Measurements from ENCODE around the gene COQ8B.
A peak's percentile ranks its signal among the peaks of the same experiment; 100 is the strongest.
"Not testable (repeated sequence)": the region's sequence is repeated elsewhere in the genome, so short reads cannot be mapped to it uniquely, and the experiment has no call there.

The COQ8B gene

DNA sequence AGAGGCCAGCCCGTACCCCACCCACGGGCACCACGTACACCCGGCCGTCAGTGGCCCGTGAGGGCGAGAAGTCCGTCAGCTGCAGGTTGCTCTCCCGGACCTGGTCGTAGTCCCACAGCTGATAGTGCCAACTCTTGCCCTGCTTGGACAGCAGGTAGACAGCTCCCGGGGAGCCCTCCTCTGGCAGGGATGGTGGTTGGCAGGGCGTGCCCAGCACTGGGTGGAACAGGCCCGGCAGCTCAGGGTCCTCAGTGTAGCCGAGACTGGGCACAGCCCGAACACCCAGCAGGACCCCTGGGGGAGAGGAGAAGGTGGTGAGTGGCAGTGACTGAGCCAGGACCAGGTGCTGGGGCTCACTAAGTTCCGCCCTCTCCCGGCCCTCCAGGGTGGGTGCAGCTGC is 25.8 kb upstream of the COQ8B start:
- no peak for DNase-seq (ENCODE audit: low spot score)

DNA sequence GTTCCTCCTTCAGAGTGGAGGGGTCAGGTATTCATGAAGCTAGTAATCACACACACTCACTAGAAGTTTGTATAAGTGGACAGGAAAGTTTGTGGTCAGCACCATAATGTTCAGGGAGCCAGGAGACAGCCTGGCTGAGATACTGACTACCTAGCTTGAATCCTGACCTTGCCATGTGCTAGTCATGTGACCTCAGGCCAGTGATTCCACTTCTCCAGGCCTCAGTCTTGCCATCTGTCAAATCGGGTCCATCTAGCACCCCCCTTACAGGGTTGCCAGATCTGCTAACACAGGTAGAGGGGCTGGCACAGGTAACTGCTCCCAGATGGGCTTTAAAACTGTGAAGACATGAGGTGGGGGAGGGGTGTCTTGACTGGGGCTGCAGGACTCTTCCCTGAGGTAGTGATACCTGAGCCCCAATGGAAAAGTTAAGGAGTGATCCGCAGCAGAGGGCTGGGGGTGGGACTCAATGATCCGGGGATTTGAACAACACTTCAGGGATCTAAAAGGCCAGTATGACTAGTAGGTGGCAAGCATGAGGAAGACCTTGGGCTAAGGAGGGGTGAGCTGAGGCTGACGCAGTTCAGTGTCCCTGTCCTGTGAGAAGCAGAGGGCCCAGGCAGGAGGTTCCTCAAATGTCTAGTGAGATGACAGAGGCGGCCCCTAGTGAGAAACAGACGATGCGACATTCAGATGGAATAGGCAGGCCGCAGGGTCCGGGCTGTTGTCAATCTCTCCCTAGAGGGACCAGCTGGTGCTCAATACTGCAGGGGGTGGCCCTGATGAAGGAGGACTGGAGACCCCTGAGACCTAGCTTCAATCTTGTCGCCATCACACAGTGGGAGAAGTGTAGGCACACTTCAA is 25.1 kb upstream of the COQ8B start:
- DNase-seq (ENCODE audit: low spot score) = no peak

DNA sequence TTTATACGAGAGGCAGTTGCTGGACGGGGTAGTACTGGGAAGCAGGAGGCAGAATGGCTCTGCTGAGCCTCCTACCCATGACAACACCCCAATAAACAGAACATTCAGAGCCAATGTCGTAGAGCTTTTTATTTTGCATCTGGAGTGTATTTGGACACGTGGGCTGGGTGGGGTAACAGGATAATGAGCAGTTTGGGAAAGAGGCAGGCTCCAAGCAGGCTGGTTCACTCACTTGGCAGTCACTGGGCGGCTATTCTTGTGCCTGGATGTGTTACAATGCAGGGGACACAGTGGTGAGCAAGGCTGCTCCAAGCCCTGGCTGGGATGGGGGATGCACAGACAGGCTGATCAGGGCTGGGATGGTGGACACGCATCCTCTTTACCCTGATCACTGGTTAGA is 24.1 kb upstream of the COQ8B start:
- no peak for DNase-seq (ENCODE audit: low spot score)

DNA sequence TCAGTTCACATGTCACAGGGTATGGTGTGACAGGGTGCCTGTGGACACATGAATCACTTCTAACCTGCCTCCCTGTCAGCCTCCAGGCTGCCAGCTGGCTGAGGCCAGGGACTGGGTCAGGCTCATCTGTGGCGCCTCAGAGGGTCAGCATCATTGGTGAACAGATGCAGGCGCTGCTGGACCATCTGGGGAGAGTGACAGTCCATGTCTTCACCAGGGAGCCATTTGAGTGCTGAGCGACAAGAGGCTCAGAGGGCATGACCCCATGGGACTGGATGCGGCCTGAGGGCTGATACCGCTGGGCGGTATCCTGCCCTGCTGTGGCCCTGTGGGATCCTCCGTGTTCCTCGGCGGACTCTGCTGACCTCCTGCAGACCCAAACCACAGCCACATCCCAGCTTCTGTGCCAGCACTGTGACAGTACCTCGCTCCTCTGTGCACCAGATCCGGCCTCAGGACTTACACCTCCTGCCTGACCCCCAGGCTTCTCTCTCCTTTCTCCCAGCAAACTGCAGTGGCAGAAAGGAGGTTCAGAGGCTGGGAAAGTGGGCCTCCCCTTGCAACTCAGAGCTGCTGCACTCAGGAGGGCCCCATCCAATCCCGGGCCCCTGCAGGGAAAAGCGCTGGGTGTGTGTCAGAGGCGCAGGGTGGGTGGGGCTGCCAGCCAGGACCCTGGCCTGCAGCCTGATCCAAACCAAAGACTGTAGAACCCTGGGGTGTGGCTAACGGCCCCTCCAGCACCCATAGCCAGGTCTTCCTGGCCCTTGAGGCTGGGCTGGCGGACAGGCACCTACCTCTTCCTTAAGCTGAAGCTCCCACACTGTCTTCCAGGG is 23.4 kb upstream of the COQ8B start:
- no peak for DNase-seq (ENCODE audit: low spot score)

DNA sequence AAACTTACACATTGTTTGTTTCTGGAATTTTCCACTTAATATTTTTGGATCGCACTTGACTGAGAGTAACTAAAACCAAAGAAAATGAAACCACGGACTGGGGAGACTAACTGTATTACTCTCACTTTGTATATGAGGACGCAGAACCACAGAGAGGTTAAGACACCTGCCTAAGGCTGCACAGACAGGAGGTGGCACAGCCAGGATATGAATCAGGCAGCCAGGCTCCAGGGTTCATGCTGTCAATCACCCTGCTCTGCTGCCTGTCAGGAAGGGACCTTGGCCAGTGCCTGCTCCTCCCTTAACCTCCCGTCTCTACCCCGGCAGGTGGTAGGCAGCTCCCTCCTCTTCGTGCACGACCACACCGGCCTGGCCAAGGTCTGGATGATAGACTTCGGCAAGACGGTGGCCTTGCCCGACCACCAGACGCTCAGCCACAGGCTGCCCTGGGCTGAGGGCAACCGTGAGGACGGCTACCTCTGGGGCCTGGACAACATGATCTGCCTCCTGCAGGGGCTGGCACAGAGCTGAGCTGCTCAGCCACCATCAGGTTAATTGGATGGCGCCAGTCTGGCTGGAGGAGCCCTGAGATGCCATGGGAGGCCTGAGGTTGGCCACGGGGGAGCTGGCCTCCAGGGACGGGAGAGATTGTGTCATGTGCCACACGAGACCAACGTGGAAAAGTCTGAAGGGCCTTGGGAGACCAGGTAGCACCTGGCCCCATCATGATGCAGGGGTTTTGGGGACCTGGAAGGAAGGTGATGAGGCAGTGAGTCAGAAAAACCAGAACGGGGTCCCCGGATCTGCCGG is 22.5 kb upstream of the COQ8B start:
- DNase-seq (ENCODE audit: low spot score) = no peak

DNA sequence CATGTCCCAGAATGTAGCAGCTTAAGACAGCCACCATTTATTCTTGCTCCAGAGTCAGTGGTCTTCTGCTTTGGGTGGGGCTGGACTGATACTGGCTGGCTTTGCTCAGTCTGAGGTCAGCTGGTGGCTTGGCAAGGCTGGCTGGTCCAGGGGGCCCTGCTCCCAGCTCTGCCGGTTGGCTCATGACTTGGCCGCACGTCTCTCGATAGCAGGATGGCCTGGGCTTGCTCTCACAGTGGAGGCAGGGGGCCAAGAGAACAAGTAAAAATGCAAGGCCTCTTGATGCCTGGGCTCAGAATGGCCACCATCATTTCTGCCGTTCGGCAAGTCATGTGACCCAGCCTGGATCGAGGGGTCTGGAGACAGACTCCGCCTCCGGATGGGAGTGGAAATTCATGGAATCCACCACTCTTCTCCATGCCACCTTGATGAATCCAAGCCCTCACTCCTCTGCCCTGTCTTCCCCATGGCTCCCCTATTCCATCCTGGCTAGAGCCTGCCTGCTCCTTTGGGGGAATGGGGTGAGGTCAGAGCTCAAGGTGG is 20.5 kb upstream of the COQ8B start:
- no peak for DNase-seq (ENCODE audit: low spot score)

DNA sequence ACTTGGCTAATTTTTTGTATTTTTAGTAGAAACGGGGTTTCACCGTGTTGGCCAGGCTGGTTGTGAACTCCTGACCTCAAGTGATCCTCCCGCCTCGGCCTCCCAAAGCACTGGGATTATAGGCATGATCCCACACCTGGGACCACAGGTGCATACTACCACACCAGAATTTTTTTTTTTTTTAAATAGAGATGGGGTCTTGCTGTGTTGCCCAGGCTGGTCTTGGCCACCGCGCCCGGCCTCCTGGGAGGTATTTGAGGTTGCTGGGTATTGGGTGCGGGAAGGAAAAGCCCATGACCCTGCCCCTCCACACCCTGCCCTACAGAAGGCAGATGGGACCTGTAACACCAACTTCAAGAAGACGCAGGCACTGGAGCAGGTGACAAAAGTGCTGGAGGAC is 20.0 kb upstream of the COQ8B start:
- DNase-seq (ENCODE audit: low spot score) = no peak

DNA sequence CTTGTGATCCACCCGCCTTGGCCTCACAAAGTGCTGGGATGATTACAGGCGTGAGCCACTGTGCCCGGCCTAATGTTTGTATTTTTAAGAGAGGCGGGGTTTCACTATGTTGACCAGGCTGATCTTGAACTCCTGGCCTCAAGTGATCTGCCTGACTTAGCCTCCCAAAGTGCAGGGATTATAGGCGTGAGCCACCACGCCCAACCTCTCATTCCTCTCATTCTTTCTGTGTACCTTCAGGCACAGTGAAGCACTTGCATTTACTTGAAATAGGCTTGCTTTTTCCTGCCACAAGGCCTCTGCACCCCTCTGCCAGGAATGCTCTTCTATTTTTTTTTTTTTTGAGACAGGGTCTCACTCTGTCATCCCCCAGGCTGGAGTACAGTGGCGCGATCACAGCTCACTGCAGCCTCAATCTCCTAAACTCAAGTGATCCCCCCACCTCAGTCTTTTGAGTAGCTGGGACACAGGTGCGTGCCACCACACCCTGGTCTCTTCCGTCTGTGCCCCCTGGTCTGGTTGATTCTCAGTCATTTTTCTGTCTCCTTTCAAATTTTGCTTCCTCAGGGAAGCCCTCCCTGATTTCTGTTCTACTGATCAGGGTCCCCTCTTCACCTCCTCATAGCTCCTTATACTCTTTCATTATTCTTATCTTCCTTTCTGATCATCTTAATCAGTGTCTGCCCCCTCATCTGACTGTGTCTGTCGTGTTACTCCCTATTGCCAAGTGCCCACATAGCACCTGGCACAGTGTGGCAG is 18.5 kb upstream of the COQ8B start:
- no peak for DNase-seq (ENCODE audit: low spot score)

DNA sequence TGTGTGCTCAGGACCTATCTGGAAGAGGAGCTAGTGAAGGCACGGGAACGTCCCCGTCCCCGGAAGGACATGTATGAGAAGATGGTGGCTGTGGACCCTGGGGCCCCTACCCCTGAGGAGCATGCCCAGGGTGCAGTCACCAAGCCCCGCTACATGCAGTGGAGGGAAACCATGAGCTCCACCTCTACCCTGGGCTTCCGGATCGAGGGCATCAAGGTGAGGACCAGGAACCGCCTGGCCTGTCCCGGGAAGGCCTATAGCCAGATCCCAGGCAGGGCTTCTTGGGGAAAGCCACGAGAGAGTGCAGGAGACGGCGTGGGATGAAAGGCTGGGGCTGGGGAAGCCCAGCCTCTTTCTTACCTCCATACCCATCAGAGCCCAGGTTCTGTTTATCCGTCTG is 16.5 kb upstream of the COQ8B start:
- no peak for DNase-seq (ENCODE audit: low spot score)

DNA sequence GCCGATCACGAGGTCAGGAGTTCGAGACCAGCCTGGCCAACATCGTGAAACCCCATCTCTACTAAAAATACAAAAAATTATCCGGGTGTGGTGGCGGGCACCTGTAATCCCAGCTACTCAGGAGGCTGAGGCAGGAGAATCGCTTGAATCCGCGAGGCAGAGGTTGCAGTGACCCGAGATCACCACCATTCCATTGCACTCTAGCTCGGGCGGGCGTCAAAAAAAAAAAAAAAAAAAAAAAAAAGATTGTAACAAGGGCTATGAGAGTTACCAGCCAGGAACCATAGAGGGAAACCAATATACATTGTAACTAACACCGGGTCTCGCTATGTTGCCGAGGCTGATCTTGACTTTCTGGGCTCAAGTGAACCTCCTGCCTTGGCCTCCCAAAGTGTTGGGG is 15.6 kb upstream of the COQ8B start:
- DNase-seq (ENCODE audit: low spot score) = not testable (repeated sequence)

DNA sequence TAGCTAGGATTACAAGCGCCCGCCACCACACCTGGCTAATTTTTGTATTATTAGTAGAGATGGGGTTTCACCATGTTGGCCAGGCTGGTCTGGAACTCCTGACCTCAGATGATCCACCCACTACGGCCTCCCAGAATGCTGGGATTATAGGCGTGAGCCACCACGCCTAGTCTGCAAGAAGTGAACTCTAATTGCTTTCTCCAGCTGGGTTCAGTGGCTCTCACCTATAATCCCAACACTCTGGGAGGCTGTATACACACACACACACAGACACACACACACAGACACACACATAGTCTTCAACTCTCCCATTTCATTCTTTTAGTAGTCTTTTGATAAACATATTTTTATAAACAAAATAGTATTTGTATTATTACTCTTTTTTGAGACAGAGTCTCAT is 13.4 kb upstream of the COQ8B start:
- DNase-seq (ENCODE audit: low spot score) = not testable (repeated sequence)

DNA sequence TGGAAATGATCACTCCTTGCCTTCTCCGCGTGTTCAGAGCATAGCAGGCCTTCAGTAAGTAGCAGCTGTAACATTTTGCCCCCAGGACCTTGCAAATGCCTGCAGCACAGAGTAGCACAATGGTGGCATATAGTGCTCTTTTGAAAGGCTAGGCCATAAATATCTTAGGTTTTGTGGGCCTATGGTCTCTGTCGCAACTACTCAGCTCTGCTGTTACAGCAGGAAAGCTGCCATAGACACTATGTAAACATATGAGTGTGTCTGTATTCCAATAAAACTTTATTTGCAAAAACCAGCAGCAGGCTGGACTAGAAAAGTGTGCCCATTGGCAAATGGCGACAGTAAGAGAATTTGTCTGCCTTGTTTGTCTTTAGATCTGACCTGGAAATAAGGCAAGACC is 9.6 kb upstream of the COQ8B start:
- DNase-seq (ENCODE audit: low spot score) = no peak

DNA sequence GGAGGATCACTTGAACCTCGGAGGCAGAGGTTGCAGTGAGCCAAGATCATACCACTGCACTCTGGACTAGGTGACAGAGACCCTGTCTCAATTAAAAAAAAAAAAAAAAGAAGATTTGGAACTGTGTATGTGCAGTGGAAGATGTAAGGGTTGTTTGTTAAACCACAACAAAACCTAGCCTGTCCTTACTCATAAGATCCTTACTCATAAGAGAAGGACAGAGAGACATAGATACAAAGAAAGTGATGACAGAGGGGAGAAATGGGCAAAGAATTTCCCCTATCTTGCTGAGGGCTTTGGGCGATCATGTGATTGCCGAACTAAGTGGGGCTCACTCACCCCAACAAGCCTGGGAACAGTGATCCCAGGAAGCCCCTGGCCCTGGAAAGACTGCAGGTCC is 8.2 kb upstream of the COQ8B start:
- DNase-seq (ENCODE audit: low spot score) = no peak

DNA sequence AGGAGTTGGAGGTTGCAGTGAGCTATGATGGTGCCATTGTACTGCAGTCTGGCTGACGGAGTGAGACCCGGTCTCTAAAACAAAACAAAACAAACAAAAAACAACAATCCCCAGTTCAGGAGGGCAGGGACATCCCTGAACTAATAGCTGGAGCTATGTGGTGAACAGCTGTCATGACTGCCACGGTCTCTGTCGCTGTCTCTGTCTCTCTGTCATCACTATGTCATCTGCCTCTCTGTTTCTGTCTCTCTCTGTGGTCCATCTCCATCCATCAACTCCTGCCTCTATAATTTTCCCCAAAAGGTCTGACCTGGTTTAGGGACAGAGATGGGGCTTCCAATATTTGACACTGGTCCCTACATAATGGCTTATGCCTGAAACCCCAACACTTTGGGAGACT is 7.6 kb upstream of the COQ8B start:
- DNase-seq (ENCODE audit: low spot score) = no peak

DNA sequence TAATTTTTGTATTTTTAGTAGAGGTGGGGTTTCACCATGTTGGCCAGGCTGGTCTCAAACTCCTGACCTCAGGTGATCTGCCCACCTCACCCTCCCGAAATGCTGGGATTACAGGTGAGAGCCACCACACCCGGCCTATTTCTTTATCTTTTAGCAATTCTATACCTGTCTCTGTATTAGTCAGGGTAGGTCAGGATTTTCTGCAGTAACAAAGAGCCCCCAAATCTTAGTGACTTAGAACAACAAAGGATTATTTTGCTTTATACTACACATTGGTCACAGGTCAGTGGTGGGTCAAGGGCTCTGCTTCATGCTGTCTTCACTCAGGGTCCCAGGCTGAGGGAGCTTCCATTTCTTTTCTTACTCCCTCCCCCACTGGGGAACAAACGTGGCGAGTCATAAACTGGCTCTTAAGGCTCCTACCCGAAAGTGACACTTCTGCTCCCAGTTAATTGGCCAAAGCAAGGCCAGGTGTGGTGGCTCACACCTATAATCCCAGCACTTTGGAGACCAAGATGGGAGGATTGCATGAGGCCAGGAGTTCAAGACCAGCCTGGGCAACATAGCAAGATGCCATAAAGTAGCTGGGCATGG is 7.1 kb upstream of the COQ8B start:
- DNase-seq (ENCODE audit: low spot score) = no peak

DNA sequence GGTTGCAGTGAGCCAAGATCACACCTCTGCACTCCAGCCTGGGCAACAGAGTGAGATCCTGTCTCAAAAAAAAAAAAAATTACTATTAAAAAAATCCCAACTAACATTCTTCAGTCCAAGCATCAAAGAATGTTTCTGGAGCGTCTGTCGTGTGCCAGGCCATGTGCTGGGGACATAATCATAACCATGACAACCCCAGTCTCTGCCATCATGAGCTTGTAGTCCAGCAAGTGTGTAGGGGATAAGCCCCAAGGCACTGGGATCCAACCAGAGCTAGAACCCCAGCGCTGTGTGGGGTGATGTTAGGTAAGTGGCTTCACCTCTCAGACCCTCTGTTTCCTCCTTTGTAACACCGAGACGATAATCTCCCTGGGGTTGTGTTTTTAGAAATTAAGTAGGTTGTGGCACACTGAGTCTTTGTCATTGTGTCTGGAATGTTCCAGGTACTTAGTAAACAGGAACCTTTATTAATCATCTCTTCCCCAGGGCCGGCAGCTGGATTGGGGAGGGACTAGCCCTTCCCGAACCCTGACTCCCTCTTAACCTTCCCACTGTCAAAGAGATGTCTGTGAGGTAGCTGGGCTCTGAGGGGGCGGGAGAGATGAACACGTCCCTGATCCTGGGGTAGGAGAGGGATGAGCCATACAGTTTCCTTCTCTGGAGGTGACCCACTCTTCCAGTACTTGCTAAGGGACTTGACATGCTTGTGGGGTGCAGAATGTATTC is 5.4 kb upstream of the COQ8B start:
- no peak for DNase-seq (ENCODE audit: low spot score)

DNA sequence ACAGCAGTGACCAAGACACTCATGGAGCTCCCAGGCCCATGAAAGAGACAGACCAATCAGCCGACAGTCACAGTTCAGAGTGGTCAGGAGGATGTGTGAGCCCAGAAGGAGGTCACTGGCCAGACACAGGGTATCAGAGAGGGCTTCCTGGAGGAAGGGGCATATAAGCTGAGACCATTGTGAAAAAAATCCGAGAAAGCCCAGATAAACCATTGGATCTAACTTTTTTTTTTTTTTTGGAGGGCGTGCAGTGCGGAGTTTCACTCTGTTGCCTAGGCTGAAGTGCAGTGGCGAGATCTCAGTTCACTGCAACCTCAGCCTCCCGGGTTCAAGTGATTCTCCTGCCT is 4.4 kb upstream of the COQ8B start:
- no peak for DNase-seq (ENCODE audit: low spot score)

DNA sequence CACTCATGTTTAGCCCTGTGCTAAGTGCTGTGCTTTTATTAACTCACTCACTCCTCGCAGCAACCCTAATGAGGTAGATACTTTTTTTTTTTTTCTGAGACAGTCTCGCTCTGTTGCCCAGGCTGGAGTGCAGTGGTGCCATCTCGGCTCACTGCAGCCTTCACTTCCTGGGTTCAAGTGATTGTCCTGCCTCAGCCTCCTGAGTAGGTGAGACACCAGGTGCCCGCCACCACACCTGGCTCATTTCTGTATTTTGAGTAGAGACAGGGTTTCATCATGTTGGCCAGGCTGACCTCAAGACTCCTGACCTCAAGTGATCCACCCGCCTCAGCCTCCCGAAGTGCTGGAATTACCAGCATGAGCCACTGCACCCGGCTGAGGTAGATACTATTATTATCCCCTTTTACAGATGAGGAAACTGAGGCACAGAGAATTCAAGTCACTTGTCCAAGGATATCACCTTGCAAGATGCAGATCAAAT is 2.8 kb upstream of the COQ8B start:
- DNase-seq (ENCODE audit: low spot score) = no peak

DNA sequence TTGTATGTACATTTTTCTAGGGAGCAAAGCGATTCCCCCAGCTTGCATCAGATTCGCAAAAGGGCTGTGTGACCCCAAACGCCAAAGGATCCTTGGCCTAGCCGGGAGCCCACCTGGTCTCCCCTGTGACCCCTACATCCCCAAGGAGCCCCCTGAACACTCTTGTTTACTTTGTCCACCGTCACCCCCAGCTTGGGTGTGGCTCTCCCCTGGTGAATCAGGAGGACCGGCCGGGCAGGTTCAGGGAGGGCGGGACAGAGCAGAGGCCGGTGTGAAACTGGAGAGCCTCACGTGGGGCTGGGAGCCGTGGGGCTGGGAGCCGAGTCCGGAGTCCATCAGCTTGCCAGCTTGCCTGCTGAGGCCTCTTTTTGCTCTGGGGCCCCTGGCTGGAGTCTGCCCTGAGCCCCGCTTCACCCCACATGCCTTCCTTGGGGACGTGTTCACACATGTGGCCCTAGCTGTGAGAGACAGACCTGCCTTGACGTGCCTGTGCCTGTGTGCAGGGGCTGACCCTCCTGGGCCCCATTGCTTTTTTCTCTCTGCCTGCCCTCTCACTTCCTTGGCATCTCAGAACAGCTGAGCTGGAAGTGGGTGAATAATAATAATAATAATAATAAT is 2.2 kb upstream of the COQ8B start:
- peak; percentile 41 for DNase-seq (ENCODE audit: low spot score)

Data from hepatic stellate cell (primary cell).